HuH-7 (cell line): ENCODE measurements around the gene ZIC4.

Experiments
- DNase-seq: peaks from one replicate; pipeline ENCODE4 v3.0.0; 2011; ENCODE audit warnings: low spot score

ZIC4 gene

DNA sequence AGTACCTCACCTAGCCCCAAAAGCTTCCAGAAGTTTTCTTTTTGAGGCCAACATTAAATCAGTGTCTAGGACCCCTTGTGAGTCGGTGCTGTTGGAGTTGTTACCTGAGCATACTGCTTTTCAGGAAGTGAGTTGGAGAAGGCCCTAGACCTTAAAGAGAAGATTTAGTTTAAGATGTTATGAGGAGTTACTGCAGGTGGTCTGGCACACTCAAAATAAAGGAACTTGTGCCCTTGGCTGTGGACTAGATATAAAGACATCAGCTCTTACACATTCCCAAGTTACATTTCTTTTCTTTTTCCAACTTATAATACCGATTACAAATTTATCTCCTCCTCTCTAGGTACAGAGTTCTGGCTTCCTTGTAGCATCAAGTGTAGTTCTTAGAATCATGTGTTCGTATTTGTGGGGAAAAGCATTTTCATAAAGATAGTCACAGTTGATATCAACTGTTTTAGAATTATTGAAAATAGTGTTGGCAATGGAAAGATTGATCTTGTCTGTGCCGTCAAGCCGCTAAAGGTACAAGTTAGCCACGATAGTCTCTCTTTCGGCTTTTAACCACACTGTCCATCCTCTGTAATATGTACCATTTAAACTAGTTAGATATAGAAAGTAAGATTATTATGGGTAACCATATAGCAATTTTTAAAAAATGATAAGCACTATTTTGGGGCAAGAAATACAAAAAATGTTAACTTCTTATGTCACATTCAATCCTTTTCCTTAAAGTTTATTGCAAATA lies 11.4 kb upstream of the ZIC4 start:
- DNase-seq: no peak

DNA sequence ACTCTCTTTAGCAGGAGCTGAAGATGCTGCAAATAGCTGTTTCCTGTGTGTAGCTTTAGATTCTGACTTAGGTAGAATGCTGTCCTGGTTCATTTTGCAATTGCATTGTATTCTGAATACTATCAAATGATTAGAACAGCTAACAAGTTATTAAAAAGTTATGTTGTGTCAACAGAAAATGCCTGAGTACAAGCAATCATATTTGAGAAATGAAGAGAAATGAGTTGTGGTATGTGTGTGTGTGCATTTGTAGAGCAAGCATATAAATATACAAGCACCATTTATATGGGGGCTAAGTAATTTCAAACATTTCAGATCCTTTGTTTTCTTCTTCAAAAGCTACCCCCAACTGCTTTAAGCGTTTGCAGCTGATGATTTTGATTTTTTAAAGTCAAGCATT lies 10.6 kb upstream of the ZIC4 start:
- no peak for DNase-seq

DNA sequence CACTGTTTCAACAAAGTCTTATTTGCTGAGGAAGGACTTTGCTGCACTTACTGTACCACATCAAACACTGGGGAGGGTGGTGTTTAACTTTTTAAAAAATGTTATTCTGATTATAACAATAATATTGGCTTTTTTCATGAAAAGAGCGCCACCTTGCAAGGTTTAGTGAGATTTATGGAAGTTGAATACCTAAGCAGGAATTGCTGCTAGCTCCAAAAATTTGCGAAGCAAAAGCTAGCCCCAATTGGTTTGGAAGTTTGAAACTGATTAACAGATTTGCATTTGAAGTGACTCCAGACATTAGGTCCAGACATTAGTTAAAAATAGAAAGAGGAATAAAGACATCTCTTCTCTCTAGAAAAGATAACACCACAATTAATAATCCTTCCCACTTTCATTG lies 9.5 kb upstream of the ZIC4 start:
- no peak for DNase-seq

DNA sequence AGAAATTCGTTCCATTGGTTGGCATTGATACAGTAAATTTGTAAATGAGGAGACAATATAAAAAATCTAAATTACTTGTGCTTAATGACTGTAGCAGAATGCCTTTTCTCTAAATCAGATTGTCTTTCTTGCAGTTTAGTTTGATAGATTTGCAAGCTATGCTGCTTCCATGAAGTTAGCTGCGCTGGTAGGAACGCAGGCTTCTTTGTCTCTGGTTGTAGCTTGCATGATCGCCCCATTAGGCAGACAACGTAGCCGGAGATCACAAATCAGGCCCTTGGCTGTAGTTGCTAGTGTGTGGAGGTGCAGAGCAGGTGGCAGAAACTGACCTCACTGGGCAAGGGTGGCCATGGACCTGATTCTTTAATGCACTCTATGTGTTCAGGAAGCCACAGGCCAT lies 8.9 kb upstream of the ZIC4 start:
- DNase-seq: no peak

DNA sequence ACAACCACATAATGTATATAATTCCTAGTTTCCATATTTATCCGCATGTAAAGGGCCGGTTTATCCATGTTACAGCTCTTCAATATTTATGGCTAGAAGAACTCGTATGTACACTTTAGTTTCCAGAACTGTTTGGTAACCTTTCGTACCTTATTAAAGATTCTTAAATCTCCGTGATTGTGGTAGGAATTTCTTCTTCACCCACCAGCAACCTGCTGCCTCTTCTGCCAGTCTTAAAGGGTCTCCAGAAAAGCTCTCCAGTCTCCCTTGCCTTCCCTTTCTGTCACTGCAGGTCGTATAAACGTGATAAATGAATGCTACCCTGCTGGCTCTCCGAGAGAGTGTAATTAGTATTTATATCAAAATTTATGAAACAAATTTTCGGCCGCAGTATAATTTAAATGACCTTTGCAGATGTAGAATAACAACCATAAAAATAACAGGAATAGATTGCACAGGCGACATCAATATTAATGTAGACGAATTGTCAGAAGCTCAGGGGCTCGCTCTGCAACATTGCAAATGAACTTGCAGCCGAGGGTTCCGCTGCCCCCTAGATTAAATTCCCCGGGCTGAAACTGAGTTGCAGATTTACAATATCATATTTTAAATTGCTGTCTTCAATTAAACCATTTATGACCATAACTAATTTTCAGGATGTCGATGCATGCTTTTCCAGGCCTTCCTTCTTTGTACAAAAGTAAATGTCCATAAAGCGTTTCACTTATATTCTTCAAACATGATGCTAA lies 8.2 kb upstream of the ZIC4 start:
- no peak for DNase-seq

DNA sequence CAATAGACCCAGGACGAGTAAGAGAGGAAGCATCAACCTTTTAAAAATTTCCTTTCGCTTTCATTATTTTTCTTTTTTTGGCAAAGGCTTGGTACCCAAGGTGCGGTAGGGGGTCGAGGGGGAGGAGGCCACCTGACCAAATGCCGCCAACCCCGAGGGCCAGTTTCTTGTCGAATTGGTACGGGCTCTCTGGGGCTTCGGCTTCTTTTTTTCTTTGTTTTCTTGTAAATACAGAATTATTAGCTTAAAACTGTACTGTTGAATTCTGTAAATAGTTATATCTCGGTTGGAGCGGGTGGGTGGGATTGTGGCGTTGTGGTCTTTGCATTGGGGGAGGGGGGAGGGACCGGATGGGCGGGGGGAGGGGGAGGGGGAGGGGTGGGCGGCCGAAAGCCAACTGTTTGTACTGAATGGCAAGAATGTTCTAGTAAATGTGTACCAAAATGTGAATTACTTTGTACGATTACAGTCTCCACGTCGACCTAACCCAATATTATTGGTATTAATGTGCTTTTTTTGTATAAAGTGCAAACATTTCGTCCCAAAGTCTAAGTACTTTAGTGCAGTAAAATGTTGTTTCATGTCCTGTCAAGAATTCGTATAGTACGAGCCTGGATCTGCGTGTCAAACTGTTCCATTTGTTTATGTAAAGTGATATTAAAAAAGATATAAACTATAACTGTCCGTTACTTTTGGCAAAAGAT lies 7.5 kb upstream of the ZIC4 start:
- DNase-seq: no peak

DNA sequence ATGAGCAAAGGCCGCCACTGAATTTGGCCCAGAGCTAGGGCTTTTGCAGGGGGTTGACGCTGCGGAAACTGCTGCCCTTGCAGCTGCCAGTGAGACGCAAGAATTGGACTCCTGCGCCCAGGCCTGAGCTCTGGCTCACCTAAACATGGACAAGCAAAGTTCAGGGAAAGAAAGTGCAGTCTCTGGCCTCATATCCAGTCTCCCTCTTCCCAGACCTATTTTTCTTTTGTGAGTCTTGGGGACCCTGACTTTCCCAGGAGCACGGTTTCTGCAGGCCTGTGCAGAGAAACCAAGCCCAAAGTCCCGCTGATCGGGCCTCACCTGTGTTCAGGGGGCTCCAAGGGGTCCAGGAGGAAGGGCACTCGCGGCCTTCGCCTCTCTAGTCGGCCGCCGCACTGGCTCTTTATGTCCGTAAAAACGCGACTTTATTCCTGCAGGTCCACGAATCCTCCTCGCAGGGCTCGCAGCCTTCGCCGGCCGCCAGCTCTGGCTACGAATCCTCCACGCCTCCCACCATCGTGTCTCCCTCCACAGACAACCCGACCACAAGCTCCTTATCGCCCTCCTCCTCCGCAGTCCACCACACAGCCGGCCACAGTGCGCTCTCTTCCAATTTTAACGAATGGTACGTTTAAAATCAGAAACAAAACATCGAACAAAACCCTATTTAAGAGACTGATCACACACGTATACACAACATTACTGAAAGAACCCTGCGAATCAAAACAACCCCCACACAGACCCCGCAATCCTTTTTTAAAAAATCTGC lies 6.8 kb upstream of the ZIC4 start:
- DNase-seq: no peak

DNA sequence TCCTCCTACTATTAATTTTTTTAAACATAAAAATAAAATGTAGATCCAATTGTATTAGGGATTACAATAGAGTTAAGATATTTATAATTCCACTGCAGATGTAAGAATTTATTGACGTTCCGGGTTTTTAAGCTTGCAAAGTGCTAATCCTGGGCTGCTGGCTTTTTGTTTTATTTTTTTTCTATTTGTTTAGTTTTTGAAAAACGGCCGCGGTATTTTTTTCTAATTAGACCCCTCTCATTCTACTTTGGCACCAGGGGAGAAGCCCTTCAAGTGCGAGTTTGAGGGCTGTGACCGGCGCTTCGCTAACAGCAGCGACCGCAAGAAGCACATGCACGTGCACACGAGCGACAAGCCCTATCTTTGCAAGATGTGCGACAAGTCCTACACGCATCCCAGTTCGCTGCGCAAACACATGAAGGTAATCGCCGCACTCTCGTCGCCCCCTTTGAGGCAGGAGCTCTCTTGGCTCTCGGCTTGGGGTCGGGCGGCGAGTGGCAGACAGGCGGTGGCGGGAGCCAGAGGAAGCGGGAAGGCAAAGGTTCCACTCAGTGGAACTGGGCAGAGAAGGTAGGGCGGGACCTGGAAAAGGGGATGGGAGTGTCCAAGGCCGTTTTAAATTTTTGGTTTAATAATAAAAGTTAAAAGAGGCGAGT lies 6.0 kb upstream of the ZIC4 start:
- DNase-seq: no peak

DNA sequence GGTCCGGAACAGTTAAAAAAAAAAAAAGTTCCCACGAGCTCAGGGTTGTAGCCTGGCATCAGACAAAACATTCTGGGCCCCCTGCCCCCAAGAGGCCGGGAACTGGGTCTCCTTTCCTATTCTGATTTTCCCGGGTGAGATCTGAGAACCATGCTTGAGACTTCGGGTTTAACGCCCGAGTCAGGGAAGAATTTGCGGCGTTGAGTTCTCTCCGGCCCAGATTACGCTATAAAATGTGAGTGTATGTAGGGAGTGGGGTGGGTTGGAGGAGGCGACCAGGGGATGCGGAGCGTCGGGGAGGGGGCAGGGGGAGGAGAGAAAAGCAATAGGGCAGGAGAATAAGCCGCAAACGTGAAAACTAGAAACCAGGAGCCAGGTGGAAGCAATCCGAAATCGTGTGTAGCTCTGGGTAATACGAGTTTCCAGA lies 5.5 kb upstream of the ZIC4 start:
- DNase-seq: no peak

DNA sequence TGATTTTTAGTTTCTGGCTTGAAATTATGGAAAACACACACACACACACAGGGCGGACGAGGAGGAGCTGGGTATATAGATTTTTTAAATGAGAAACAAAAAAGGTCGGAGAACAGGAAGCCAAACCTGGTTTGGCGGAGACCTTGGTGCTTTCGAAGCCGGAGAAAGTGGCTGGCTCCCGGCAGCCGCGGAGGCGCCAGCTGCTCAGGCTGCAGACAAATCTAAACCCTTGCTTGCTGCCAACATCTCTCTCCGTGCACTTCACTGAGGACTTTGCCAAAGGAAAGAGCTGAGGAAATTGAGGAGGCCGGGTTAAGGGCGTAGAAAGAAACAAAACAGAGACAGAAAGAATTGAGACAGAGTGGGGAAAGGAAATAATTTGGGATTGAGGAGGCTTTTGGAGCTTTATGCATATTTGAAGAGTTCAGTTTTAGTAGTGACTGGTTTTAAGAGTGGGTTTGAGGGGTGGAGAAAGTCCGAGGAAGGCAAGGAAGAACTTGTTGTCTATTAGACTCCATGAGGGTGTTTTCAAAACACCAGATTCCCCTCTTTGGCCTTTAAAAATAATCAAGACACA lies 5.0 kb upstream of the ZIC4 start:
- no peak for DNase-seq

DNA sequence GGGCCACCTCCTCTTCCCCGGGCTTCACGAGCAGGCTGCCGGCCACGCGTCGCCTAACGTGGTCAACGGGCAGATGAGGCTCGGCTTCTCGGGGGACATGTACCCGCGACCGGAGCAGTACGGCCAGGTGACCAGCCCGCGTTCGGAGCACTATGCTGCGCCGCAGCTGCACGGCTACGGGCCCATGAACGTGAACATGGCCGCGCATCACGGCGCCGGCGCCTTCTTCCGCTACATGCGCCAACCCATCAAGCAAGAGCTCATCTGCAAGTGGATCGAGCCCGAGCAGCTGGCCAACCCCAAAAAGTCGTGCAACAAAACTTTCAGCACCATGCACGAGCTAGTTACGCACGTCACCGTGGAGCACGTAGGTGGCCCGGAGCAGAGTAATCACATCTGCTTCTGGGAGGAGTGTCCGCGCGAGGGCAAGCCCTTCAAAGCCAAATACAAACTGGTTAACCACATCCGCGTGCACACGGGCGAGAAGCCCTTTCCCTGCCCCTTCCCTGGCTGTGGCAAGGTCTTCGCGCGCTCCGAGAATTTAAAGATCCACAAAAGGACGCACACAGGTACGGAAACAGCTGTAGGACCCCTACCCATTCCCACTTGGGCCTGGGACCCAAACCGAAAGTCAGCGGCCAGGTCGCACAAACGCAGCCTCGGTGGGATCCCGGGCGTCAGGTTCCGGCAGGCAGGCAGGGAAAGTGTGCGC lies 4.3 kb upstream of the ZIC4 start:
- DNase-seq: no peak

DNA sequence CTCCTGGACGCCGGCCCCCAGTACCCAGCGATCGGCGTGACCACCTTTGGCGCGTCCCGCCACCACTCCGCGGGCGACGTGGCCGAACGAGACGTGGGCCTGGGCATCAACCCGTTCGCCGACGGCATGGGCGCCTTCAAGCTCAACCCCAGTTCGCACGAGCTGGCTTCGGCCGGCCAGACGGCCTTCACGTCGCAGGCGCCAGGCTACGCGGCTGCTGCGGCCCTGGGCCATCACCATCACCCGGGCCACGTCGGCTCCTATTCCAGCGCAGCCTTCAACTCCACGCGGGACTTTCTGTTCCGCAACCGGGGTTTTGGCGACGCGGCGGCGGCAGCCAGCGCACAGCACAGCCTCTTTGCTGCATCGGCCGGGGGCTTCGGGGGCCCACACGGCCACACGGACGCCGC lies 3.8 kb upstream of the ZIC4 start:
- no peak for DNase-seq

DNA sequence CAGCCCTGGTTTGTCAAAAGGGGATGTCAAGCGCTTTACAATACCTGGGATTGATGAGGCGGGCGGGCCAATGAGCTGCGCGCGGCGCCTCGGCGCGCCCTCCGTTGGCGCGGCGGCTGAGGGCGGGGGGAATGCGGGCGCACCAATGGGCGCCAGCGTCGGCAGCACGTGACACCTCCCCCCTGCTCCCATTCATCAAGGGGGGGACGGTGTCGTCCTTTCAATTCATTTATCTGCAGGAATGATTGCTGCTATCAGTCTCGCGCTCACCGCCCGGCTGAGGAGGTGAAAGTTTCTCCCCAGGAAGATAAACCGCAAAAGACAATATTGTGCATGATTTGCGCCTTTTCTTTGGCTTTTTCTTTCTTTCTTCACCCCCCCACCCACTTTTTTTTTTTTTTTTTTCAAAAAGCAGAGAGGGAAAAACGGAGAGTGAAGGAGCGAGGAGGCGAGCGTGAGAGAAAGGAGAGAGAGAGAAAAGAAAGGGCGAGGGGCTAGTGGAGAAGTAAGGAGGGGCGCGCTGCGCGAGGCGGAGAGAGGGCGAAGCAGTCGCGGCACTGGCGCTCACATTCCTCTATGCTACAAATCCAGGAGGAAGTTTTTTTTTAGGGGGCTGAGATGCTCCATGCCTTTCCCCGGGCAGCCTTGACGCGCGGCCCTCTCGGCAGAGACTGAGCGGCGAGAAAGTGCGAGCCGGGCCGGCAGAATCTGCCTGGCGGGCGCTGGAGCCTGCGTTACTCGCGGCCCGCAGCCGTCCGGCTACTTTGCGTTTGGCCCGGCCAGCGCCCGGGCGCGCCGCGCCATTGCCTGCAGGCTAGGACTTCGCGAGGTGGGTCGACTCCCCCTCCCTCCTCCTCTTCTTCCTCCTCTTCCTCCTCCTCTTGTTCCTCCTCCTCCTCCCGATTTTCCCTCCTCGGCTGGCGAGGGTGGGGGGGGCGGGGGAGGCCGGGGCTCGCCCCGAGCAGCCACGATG lies 3.1 kb upstream of the ZIC4 start, which contains the start of gene ZIC1:
TSS of gene ZIC1 (plus strand) at position 223 of the 973 bp plus-strand sequence. CDS start at position 971, 748 bp downstream.
- peak; percentile 55 for DNase-seq

DNA sequence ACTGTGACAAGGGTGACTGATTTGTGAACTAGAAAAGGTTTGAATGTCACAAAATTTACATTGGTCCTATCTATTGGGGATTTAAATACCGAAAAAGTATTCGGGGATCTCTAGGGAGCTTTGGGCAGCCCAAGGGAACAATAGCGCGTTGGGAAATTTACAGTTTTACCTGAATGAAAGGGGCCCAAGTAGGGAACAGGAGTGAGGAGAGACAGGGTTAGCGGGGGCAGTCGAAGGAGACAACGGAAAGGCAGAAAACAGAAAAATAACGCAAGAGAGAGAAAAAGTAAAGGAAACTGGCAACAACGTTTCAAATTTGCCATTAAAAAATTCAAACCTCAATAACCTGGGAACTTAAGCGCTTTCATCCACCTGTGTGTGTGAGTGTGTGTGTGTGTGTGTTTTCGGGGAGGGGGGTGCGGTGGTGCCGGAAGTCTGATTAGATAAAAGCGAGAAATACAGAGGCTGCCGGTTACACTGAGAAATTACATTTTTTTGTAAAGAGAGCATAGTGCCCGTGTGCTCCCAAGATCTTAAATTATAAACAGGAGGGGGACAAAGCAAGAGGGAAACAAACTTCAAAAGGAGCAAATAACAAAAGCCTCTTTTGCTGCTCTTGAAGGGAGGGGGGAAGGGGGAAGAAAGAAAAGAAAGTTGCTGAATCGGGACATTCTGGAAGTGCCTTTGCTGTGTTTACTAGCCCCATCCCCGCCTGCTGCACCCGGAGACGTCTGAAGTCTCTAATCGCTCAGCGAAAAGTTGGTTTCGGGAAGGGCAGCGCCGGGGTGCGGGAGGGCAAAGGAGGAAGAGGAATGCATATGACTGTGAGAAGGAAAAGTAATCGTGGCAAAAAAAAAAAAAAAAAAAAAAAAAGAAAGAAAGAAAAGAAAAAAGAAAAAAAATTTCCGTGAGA lies 2.1 kb upstream of the ZIC4 start:
- DNase-seq: no peak

DNA sequence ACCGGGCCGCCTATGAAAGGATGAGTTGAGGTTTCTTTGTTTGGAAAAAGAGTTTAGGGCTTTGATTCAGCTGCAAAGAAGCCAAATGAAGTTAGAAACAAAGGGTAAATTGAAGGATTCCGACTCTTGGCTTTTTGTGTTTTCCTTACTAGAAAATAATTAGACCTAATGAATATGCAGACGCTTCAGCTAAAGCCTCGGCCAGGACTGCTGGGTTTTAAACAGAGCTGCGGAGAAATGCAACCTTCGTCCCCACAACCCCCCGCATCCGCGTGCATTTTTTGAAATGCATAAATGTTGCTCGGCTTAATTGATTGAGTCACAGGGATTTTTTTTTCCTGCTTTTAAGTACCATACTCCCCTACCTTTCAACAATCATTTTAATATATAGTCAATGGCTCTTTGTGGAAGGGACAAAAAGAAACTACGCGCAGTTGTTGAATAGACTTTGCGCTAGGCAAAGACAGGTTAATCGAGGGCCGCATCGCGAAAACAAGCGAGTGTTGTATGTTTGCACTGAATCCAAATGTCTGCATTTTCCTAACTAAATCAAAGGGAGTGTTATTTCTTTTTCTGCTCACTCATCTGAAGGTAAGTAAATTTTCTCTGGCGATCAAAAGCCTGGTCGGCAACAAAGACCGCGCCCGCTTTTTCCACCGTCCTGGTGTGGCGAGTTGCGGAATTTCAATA lies 1.3 kb upstream of the ZIC4 start:
- no peak for DNase-seq

DNA sequence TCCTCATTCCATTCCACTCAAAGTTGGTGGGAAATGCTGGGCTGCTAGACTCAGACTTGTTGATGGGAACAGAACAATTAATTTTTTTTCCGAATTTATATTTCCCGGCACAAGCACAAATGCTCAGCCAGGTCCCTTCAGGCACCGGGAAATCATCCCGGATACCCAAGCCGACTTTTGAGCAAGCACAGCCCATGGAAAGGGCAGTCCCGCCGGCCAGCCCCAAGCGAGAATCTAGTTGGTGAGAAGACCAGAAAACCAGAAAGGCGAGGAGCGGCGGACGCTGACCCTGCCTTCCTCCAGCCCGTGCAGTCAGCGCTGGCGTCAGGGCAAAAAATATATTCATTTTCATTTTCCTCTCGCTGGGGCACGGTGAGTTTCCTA lies 763 bp upstream of the ZIC4 start:
- no peak for DNase-seq

DNA sequence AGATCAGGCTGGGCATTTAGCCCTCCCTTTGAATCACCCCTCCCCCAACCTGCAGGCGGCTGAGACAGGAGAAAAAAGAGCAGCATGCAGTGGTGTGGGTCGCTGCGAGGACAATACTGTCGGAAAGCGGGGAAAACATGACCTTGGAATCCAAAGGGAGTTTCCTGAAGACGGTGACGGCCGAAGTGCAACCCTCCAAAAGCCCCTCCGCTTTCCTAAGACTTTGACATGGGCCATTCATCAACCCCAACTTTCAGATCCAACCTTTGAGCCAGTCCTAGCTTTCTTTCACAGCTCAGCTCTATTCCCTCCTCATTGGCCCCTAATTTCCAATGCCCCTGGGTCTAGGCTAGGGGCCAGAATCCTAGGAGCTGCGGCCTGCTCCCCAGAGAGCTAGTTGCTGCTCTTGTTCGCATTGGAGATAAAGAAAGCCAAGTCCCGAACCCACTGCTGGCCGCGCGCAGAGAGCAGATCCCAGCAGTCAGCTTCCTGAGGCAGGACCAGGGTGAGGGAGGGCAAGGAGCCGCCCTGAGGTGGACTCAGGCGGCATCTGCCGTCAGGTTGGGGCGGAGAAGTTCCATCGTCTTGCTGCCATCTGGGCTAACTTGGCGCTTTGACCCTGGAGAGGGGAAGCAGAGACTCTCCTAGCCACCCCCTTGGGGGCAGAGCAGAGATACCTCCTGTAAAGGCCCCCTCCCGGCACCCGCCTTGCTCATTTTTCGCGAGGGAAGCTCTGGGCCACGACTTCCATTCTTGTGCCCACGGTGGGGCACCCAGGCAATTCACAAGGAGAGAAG lies 914 bp downstream of the ZIC4 start:
- no peak for DNase-seq
